GM04503 (cell line): ENCODE results near the gene TEF.

Experiments
- DNase-seq: peaks from one replicate; pipeline ENCODE4 v3.0.0-alpha.2; 2012; ENCODE audit warnings: low read depth

TEF gene

DNA sequence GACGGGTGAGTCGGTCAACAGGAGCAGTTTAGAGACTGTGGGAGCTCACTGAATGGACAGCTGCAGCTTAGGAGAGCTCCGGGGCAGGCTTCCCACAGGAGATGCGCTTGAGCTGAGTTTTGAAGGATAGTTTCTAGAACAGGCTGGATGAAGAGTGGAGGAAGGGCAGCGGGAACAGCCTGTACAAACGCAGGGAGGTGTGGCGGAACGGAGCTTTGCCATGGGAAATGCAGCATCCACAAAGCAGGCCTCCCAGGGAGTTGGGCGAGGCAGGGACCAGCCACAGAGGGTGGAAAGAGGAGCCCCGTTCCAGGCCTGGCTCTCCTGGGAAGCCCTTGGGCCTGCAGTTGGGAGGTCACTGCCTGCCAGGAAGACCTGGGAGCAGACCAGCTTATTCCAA lies 26.8 kb upstream of the TEF start:
- no peak for DNase-seq

DNA sequence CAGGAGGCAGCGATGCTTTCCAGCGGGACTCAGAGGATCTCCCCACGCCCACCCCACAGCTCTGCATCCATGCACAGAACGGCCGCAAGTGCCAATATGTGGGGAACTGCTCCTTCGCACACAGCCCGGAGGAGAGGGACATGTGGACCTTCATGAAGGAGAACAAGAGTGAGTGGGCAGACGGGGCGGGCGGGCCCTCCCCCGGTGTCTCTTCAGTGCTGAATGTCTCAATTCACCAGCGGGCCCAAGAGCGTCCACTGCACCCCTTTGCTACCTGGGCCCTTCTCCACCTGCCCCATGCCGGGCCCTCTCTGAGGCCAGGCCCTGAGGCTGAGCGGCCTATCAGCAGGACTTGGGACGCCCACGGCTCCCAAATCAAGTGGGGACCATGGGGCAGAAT lies 25.8 kb upstream of the TEF start:
- DNase-seq = no peak

DNA sequence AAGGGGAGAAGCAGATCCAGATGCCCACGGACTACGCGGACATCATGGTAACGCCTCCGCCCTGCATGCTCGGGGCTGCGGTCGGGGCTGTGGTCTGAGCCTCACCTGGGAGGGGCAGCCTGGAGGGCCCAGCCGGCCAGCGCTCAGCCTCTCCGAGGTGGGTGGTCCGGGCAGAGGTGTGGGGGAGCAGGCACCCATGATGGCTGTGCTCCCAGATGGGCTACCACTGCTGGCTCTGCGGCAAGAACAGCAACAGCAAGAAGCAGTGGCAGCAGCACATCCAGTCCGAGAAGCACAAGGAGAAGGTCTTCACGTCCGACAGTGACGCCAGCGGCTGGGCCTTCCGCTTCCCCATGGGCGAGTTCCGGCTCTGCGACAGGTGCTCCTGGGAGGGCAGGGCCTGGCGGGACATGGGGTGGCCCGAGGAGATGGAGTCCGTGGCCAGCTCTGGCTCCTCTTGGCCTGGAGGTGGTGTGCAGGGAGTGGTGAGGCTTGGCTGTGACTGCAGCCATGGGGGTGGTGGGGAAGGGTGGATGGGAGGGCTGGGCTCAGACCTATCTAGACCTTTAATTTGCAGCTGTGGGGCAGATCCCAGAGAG lies 25.2 kb upstream of the TEF start:
- no peak for DNase-seq

DNA sequence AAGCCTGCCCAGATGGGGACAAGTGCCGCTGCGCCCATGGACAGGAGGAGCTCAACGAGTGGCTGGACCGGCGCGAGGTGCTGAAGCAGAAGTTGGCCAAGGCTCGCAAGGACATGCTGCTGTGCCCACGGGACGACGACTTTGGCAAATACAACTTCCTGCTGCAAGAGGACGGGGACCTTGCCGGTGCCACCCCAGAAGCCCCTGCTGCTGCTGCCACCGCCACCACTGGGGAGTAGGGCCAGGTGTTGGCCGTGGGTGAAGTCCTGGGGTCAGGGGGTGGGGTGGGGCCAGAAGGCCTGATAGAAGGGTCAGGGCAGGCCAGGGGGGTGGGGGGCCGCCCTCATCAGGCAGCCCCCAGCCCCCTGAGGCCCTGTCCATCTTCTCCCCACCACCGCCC lies 24.6 kb upstream of the TEF start:
- DNase-seq = no peak

DNA sequence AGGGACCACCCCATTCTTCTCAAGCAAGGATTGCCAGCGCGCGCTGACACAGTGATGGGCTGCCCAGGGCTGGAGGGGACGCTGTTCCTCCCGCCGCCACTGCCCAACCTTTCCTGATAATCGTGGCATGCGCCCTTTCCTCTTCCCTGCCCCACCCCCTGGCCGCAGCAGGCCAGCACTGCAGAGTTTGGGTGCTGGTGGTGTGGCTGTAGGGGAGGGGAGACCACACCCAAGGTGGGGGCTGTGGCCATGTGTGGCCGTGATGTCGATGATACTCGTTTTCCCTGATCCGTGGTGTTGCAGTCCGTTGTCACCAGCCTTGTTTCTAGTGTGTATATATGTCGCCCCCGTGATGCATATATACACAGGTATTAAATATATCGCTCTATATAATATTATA lies 22.8 kb upstream of the TEF start:
- no peak for DNase-seq

DNA sequence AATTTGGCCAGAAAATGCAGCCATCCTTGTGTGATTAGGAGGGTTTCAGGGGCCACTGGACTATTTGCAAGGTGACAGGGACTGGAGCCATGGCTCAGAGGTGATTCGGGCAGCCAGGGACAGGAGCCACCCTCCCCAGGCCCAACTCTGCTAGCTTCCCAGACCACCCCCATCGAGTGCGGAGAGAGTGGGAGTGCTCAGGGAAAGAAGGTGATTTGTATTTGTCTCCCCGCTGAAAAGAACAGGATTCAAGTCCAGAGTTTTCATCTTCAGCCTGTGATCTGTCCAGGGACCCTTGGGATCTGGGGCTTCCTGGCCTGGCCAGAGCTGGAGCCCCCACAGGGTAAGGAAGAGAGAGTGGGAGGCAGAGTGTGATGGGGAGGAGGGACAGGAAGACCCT lies 22.4 kb upstream of the TEF start:
- no peak for DNase-seq

DNA sequence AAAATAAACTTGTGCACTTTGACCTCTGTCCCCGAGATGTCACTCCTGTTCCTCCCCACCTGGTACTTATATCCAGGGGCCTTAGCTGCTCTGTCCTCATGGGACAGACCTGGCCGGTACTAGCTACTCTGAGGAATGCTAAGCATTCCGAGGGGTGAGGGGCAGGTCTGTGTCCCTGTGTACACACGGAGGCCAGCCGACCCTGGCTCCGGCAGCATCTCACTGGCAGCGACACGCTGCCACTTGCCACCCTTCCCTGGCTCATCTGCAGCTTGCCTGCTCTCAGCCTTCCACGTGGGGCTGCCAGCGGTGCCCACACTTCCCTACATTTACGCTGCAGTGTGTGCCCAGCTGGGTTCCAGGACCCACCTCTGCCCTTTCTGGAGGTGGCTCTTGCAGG lies 21.6 kb upstream of the TEF start:
- no peak for DNase-seq

DNA sequence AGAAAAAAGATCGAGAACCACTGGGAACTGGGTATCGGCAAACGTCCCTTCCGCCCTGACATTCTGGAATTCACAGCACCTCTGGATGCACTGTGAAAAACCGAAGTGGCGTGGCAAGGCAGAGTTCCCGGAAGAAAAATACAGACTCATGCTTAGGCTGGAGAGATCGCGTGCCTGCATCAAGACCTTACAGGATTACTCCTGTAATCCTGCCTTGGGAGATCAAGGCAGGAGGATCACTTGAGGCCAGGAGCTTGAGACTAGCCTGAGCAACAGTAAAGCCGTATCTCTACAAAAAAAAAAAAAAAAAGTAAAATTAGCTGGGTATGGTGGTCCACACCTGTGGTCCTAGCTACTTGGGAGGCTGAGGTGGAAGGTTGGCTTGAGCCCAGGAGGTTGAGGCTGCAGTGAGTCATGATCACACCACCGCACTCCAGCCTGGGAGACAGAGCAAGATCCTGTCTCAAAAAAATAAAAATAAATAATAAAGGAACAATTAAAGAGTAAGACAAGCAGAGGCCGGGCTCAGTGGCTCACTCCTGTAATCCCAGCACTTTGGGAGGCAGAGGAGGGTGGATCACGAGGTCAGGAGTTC lies 19.9 kb upstream of the TEF start:
- DNase-seq = no peak

DNA sequence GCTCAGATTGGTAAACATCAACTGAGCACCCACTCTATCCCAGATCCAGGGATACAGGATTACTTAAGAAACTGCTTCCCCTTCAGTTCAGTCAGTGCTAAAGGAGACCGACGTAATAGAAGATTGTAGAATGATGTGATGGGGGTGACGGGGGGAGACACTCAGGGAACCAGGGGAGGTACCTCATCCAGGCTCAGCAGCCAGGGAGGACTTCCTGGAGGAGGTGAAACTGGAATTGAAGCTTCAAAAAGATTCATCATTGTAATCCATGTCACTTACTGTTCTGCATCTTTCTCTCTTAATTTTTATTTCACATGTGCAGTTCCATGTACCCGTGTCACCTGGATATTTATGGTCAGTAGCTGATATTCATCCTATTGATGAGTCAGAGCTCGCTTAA lies 19.1 kb upstream of the TEF start:
- no peak for DNase-seq

DNA sequence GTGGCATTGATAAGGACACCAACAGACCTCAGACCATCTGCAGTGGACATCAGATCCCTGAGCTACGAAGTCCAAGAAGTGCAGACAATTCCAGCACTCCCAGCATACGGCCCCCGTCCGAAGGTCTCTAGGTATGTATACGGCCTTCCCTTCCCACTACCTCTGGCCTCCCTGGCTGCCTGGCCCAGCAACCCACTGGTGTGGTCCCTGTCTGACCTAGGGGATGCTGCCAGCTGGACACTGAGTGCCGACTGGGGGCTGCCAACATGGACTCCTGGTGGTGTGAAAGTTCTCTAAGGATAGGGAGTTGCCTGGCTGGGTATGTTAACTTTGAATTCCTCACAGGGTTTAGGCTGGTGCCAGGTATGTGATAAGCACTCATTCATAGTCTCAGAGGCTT lies 17.5 kb upstream of the TEF start:
- DNase-seq = no peak

DNA sequence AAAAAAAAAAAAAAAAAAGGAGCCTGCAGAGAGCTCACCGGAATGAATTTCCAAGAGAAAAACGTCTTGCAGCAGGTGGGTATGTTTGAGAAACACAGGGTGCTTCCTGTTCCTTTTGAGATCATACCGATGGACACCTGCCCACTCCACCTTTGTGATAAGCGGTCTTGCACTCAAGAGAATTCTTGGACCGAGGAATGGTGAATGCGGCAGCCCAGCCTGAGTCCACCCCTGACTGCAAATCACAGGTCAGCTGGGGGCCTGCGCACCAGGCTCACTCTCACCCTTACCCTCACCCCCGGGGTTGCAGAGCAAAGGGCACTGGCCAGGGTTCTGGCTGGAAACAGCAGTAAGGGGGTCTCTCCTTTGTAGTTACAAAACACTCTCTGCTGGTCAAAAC lies 16.8 kb upstream of the TEF start:
- no peak for DNase-seq

DNA sequence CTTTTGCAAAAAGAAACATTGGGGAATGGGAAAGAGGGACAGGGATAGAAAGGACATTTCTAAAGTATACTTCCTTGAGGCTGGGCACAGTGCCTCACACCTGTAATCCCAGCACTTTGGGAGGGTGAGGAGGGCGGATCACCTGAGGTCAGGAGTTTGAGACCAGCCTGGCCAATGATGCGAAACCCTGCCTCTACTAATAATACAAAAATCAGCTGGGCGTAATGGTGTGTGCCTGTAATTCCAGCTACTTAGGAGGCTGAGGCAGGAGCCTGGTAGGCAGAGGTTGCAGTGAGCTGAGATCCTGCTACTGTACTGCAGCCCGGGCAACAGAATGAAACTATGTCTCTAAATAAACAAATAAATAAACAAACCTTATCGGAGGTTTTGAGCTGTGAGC lies 16.3 kb upstream of the TEF start:
- no peak for DNase-seq

DNA sequence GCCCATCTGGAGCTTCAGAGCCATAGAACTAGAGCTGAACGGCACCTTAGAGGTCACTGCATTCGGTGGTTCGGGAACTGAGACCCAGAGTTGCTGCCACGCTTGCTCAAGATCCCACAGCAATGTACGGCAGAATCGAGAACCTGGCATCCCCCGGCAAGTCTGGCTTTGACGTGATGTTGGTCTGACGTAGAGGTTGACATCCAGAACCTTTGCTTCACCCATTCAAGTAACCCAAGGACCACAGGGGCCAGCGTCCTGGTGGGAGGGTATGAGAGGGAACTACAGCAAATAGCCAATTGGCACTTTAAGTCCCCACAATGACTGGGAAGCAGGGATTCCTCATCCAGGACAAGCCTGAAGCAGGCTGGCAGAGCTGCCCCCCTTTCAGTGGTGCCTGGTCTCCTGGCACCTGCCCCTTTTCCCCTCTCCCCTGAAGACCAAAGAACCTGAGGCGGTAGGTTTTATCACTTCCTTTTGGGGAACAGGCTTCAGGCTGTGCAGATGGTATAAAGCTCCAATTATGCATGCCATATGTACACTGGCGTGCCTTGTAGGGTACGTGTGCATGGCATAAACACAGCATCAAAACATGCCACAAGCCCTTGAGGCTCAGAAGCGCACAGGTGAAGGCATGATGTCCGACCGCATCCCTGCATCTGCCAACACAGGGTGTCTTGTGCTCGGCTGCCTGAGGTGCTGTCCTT lies 15.3 kb upstream of the TEF start:
- no peak for DNase-seq

DNA sequence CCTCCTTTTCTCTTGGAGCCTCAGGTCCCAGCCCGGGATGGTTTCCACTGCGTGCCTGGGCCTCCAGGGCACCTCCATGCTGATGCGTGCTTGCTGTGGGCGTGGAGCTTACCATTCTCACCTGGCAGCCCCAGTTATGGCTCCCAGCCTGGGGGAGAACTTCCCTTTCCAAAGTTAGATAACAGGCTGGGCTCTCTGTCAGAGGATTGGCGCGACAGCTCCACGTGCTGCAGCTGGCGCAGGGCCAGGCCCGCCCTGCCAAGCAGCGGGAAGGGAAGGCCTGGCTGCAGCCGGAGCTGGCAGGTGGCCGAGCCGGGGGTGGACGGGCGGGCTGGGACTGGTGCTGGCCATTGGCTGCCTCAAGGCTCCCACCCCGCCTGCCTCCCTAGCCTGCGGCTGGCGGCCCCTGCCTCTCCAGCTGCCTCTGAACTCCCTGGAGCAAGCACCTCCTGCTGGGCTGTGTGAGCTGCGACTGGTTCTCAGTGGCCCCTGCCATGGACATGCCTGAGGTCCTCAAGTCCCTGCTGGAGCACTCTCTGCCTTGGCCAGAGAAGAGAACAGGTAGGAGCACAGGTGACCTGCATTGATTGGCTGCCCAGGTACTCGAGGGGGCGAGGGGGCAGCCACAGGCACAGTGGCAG lies 14.6 kb upstream of the TEF start:
- no peak for DNase-seq

DNA sequence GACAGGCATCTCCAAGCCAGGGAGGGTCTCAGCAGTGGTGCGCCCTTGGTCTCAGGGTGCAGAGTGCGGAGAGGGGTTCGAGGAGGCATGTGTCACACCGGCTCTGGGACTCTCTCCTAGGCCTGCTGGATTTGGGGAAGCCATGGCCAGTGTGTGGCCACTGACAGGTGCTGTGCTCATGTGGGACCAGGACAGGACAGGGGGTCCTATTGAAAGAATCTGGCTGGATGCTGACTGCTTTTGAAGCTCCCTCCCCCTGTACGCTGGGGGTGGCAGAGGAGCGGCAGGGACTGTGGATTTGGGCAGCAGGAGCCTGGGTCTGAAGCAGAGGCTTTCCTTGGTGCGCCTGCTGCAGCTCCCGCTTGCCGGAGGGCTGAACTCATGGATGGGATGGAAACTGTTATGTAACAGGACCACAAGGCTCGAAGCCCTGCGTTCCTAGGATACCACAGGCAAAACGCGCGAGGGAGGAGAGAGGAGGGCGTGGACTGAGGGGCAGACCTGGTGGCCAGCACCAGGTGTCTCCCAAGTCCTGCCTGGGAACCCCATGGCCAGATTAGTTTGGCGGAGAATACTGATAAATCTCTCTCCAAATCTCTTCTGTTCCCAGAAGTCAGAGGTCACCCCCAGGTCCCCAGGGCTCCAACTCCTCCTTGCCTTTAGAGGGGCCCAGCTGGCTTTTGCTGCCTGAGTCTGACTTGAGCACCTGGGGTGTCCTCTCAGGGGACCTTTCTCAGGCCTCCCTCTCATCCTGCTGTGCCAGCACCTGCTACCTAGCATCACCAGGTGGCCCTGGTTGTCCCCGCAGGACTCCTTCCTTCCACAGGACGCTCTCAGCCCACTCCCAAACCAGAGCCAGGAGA lies 13.8 kb upstream of the TEF start:
- DNase-seq = no peak

DNA sequence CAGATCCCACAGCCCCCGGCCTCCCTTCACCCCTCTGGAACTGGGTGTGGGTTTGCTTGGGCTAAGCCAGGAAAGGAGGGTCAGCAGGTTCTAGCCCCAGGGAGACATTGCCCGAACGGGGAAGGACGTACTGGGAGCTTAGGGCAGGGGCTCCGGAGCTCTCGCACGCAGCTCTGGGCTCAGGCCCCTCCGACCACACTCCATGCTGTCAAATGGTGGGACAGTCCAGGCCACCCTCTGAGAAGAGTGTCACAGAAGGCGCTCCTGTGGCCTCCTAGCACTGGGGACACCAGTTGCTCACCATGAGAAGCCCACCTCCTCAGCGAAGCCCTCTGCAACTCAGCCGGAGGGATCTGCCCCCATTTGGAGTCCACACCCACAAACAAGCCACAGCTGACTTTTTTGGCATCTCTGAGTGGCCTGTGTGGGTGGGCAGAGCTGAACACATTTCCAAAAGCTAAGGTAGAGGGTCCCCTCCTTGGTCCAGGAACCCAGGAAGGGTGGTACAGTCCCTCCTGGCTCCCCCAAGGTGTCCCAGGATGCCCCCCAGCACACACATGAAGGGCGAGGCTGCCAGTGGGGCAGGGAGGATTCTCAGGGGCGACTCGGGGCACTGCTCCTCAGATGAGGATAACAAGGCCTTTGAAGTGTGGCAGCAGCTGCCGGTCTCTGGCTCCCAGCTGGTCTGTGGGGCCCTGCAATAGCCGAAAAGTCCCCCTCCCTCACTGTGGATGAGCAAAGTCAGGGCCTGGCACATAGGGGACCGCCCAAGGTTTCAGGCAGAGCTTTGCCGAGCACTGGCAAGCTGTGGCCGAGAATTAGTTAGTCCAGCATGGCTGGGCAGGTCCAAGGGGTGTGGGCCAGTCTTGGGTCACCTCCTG lies 13.0 kb upstream of the TEF start:
- no peak for DNase-seq

DNA sequence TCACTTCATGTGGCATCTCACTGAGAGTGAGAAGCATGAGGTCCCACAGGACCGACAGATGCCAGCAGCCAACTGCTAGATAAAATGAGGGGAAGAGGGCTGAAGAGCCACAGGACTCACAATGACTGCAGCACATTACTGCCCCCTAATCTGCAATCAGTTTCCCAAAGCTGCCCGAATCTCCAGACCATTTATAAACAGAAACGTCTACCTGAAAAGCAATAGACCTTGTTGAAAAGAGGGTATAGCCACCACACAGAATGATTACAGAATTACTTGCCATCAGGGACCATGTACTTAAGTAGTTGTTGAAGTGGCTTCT lies 12.4 kb upstream of the TEF start:
- no peak for DNase-seq

DNA sequence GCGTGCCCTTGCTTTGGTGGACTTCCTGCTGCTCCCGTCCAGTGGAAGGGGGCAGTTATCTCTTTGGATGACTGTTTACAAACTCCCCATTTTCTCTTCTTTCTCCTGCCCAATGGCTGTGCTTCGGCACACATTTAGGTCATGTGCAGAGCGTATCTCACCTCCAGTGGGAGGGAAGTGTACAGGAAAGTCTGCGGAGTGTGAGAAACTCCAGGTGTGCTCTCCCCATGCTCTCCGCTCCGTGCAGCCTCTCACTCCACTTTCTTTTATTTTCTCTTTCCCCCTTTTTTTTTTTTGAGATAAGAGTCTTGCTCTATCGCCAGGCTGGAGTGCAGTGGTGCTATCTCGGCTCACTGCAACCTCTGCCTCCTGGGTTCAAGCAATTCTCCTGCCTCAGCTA lies 11.9 kb upstream of the TEF start:
- DNase-seq = no peak

DNA sequence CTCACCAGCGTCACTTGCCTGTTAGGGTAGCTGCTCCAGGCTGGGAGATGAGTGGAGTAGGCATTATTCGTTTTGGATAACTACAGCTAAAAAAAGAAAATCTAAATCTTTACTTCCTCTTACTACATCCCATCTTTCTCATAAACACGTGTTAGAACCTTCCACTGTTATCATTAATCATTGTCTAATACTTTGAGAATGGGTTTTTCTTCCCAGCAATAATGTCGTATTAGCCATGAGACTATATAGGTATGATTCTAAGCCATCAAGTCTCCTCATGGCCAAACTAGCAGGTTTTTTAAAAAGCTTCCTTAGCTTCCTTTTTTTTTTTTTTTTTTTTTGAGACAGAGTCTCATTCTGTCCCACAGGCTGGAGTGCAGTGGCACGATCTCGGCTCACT lies 3.9 kb upstream of the TEF start:
- no peak for DNase-seq

DNA sequence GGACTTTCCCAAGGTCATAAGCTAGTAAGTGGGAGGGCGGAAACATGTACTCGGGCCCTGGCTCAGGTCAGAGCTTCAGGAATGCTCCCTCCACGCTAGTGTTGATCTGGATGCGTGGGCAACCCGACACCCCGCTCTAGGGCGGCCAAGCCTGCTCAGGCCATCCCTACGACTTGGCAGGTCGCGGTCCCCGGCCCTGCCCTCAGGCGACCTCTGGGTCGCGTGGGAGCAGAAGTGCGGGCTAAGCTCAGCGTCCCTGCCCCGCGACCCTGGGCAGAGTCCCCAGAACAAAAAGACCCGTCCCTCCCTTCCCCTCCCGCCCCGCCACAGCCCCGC lies 781 bp upstream of the TEF start:
- peak; percentile 85 for DNase-seq

DNA sequence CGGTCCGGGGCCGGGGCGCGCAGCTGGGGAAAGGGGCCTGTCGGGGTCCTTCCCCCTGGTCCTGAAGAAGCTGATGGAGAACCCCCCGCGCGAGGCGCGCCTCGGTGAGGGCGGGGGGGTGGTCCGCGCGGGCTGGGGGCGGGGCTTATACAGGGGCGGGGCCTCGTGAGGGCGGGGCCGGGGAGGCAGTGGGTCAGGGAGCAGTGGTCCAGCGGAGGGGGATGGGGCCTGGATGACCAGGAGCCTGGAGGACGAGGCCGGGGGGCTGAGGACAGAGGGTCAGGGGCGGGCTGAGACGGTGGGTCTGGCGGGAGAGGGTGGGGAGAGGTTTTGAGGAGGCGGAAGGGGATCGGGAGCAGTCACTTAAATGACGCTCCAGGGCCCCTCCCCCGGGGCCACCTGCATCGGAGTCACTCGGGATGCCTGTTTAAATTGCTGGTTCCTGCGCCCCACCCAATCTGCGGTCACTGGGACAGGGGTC lies 396 bp downstream of the TEF start:
- DNase-seq = no peak

DNA sequence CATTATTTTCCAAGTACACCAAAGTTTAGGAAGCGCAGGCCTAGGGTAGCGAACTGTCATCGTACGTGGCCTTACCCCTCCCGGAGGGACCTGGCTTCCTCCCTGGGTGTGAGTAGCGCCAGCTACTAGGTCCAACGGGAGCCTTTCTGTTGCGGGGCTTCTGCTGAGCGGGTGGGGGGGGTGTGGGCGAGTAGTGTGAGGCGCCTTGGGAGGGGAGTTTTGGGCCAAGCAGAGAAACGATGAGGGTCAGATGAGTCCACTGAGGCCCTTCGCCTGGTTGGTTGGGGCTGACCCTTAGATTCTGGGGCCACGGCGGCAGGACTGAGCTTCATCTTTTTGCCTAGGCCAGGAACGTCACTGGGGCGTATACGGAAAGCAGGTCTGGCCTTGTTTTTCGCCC lies 868 bp downstream of the TEF start:
- no peak for DNase-seq
